H9 (cell line): ENCODE measurements around the gene PLEKHJ1. TPM values are rescaled to one million over a fixed set of nuclear protein-coding genes. Genes with fewer than 3 reads are reported as not detected.

ENCODE experiments used
- DNase-seq: peaks from one replicate; pipeline ENCODE4 v3.0.0-alpha.2; 2017
- H2AFZ ChIP-seq: one replicate; pipeline ENCODE4 v1.6.1; 2013; ENCODE audit warnings: mild to moderate bottlenecking, low read length, control low read depth, moderate library complexity
- H2AK5ac ChIP-seq: 2 replicates; pipeline ENCODE4 v1.6.1; 2013; ENCODE audit warnings: low read length, control low read depth, mixed read lengths; ENCODE audit not compliant: insufficient read length
- H2BK120ac ChIP-seq: one replicate; pipeline ENCODE4 v1.6.1; 2013; ENCODE audit warnings: low read depth, mild to moderate bottlenecking, low read length, control low read depth, inconsistent platforms; ENCODE audit not compliant: poor library complexity, severe bottlenecking
- H2BK12ac ChIP-seq: 2 replicates; pipeline ENCODE4 v1.6.1; 2013; ENCODE audit warnings: low read length, control low read depth, mixed read lengths, low read depth; ENCODE audit not compliant: insufficient read length
- H2BK15ac ChIP-seq: 2 replicates; pipeline ENCODE4 v1.6.1; 2013; ENCODE audit warnings: low read depth, low read length, control low read depth
- H2BK20ac ChIP-seq: one replicate; pipeline ENCODE4 v1.6.1; 2013; ENCODE audit warnings: low read depth, mild to moderate bottlenecking, low read length, control low read depth, inconsistent platforms; ENCODE audit not compliant: poor library complexity, severe bottlenecking
- H2BK5ac ChIP-seq: 2 replicates; pipeline ENCODE4 v1.6.1; 2013; ENCODE audit warnings: low read length, control low read depth, mixed read lengths; ENCODE audit not compliant: insufficient read length
- H3K14ac ChIP-seq: 2 replicates; pipeline ENCODE4 v1.6.1; 2013; ENCODE audit warnings: low read length, control low read depth; ENCODE audit not compliant: insufficient read depth
- H3K18ac ChIP-seq: 2 replicates; pipeline ENCODE4 v1.6.1; 2013; ENCODE audit warnings: low read depth, mild to moderate bottlenecking, mixed read lengths, low read length, control low read depth; ENCODE audit not compliant: insufficient read length
- H3K23ac ChIP-seq: 2 replicates; pipeline ENCODE4 v1.6.1; 2013; ENCODE audit warnings: low read length, control low read depth, mixed read lengths, low read depth; ENCODE audit not compliant: insufficient read length
- H3K23me2 ChIP-seq: 2 replicates; pipeline ENCODE4 v1.6.1; 2013; ENCODE audit warnings: low read depth, mild to moderate bottlenecking, mixed read lengths, low read length, control low read depth; ENCODE audit not compliant: insufficient read length, poor library complexity, severe bottlenecking
- H3K27ac ChIP-seq: 2 replicates; pipeline ENCODE4 v1.5.1; 2013; ENCODE audit warnings: low read length, control low read depth, mixed read lengths, low read depth; ENCODE audit not compliant: insufficient read length
- H3K27me3 ChIP-seq: 2 replicates; pipeline ENCODE4 v1.6.1; 2013; ENCODE audit warnings: low read length, control low read depth, inconsistent platforms; ENCODE audit not compliant: insufficient read depth
- H3K4ac ChIP-seq: 2 replicates; pipeline ENCODE4 v1.6.1; 2013; ENCODE audit warnings: low read depth, mild to moderate bottlenecking, control low read depth, inconsistent platforms, low read length, moderate library complexity
- H3K4me1 ChIP-seq: 2 replicates; pipeline ENCODE4 v1.6.1; 2013; ENCODE audit warnings: low read length, control low read depth, inconsistent platforms; ENCODE audit not compliant: insufficient read depth
- H3K4me2 ChIP-seq: 2 replicates; pipeline ENCODE4 v1.6.1; 2013; ENCODE audit warnings: low read length, control low read depth, mixed read lengths; ENCODE audit not compliant: insufficient read length, insufficient read depth
- H3K56ac ChIP-seq: 2 replicates; pipeline ENCODE4 v1.6.1; 2013; ENCODE audit warnings: low read depth, mild to moderate bottlenecking, mixed read lengths, low read length, control low read depth; ENCODE audit not compliant: insufficient read length
- H3K79me1 ChIP-seq: 2 replicates; pipeline ENCODE4 v1.6.1; 2013; ENCODE audit warnings: low read depth, mild to moderate bottlenecking, moderate library complexity, low read length, control low read depth, inconsistent platforms; ENCODE audit not compliant: insufficient read depth, poor library complexity, severe bottlenecking
- H3K79me2 ChIP-seq: 2 replicates; pipeline ENCODE4 v1.6.1; 2013; ENCODE audit warnings: low read length, control low read depth, inconsistent platforms; ENCODE audit not compliant: insufficient read depth
- H3K9ac ChIP-seq: 2 replicates; pipeline ENCODE4 v1.6.1; 2013; ENCODE audit warnings: low read length, control low read depth, mixed read lengths; ENCODE audit not compliant: insufficient read length; ENCODE audit errors: extremely low read depth
- H3K9me3 ChIP-seq: one replicate; pipeline ENCODE4 v1.6.1; 2013; ENCODE audit warnings: low read depth, low read length, inconsistent platforms; ENCODE audit not compliant: control insufficient read depth
- H3T11ph ChIP-seq: one replicate; pipeline ENCODE4 v1.6.1; 2013; ENCODE audit warnings: mild to moderate bottlenecking, low read length, control low read depth, inconsistent platforms
- H4K20me1 ChIP-seq: one replicate; pipeline ENCODE4 v1.6.1; 2013; ENCODE audit not compliant: control insufficient read depth, insufficient read length, insufficient read depth
- H4K5ac ChIP-seq: 2 replicates; pipeline ENCODE4 v1.6.1; 2013; ENCODE audit warnings: low read depth, mild to moderate bottlenecking, mixed read lengths, low read length, control low read depth; ENCODE audit not compliant: insufficient read length
- H4K8ac ChIP-seq: replicated peaks from 2 replicates; pipeline ENCODE4 v1.6.1; 2013; ENCODE audit warnings: low read length, control low read depth, mixed read lengths, low read depth; ENCODE audit not compliant: insufficient read length
- H4K91ac ChIP-seq: 2 replicates; pipeline ENCODE4 v1.6.1; 2013; ENCODE audit warnings: low read depth, mild to moderate bottlenecking, moderate library complexity, mixed read lengths, low read length, control low read depth; ENCODE audit not compliant: insufficient read length
- H3K27ac Mint-ChIP-seq, 3 experiments: 2 replicates in 2 of 3; 3 replicates in 1 of 3; pipeline ENCODE4 v1.8.0; 2020 to 2021; ENCODE audit warnings: mixed read lengths in 3 of 3, mild to moderate bottlenecking in 1 of 3, moderate library complexity in 1 of 3
- H3K27me3 Mint-ChIP-seq: 2 replicates; pipeline ENCODE4 v1.8.0; 2021; ENCODE audit warnings: low read depth, mild to moderate bottlenecking, moderate library complexity, mixed read lengths
- H3K36me3 Mint-ChIP-seq, 3 experiments: 2 replicates in 2 of 3; 3 replicates in 1 of 3; pipeline ENCODE4 v1.8.0; 2020 to 2021; ENCODE audit warnings: low read depth in 3 of 3, mixed read lengths in 3 of 3; ENCODE audit not compliant: insufficient read depth in 1 of 3
- H3K4me1 Mint-ChIP-seq, 2 experiments: 2 replicates each; pipeline ENCODE4 v1.8.0; 2020; ENCODE audit warnings: mixed read lengths in 2 of 2
- H3K4me3 Mint-ChIP-seq, 2 experiments: 2 replicates in 1 of 2; 3 replicates in 1 of 2; pipeline ENCODE4 v1.8.0; 2020 to 2021; ENCODE audit warnings: mild to moderate bottlenecking in 2 of 2, mixed read lengths in 2 of 2, moderate library complexity in 1 of 2
- H3K9me3 Mint-ChIP-seq, 2 experiments: 2 replicates in 1 of 2; 3 replicates in 1 of 2; pipeline ENCODE4 v1.8.0; 2020; ENCODE audit warnings: mild to moderate bottlenecking in 2 of 2, mixed read lengths in 2 of 2, moderate library complexity in 1 of 2
- WGBS: extraction: QIAGEN DNeasy Blood & Tissue Kit; methylation state at CpG from one replicate; pipeline ENCODE4 v1.1.7; 2013; ENCODE audit warnings: missing lambda C conversion rate, low lambda C conversion rate, mixed read lengths; ENCODE audit not compliant: insufficient read length; ENCODE audit errors: extremely low coverage; 5-methylcytosine and 5-hydroxymethylcytosine counted together
- total RNA-seq: library from RNA; stranded (reverse); gene quantifications from 2 replicates; pipeline ENCODE4 v1.2.1, GENCODE V29; 2021
- TF ChIP-seq, protein P1 (sequence below): fragments of 200-600 bp; sonication (generic); conservative IDR thresholded peaks from 3 replicates; pipeline ENCODE4 v1.8.0; 2021; ENCODE audit warnings: antibody characterized with exemption, mild to moderate bottlenecking

Gene PLEKHJ1
- total RNA-seq, 1 experiment from 2014 or later = 139 TPM

DNA sequence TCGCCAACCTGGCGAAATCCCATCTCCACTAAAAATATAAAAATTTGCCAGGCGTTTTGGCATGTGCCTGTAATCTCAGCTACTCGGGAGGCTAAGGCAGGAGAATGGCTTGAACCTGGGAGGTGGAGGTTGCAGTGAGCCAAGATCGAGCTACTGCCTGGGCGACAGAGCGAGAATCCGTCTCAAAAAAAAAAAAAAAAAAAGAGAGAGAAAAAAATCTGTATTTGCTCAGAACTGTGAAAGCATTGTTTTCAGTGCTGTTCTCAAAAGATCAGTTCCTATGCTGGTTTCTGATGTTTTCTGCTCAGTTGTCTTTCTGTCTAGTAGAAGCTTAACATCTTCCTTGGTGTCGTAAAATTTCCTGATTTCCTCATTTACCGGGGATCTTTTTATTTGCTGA, 3.0 kb upstream of the PLEKHJ1 start:
- Histone ChIP-seq H4K20me1 (peaks cover 2% of the 10 kb centered on the region), H2BK20ac (no peak overlapping the region), H3K27ac (no peak overlapping the region), H2AFZ (no peak overlapping the region), H2BK15ac (no peak overlapping the region), H2BK5ac (no peak overlapping the region), H3K23me2 (peaks cover 9% of the 10 kb centered on the region), H2BK120ac (no peak overlapping the region), H3K9me3 (no peaks in the 10 kb centered on the region), H3K23ac (no peak overlapping the region), H3K56ac (no peak overlapping the region), H2BK12ac (no peak overlapping the region), H3K14ac (no peak overlapping the region), H4K5ac (no peak overlapping the region), H3K9ac (peak overlapping the region; percentile 32), H3K79me1 (peaks cover 13% of the 10 kb centered on the region), H3K4me2 (peak overlapping the region; percentile 47), H3K4ac (no peak overlapping the region), H3K4me1 (peaks cover 4% of the 10 kb centered on the region; the same call in 1 of the 2 replicates), H3K18ac (no peak overlapping the region), H3T11ph (no peak overlapping the region), H4K91ac (no peak overlapping the region), H4K8ac (no peak overlapping the region), H3K27me3 (no peaks in the 10 kb centered on the region), H2AK5ac (no peak overlapping the region), H3K79me2 (peaks cover 55% of the 10 kb centered on the region)
- no CpG with 5 or more reads among the region's 10 CpGs for WGBS
- TF ChIP-seq, protein P1, sequence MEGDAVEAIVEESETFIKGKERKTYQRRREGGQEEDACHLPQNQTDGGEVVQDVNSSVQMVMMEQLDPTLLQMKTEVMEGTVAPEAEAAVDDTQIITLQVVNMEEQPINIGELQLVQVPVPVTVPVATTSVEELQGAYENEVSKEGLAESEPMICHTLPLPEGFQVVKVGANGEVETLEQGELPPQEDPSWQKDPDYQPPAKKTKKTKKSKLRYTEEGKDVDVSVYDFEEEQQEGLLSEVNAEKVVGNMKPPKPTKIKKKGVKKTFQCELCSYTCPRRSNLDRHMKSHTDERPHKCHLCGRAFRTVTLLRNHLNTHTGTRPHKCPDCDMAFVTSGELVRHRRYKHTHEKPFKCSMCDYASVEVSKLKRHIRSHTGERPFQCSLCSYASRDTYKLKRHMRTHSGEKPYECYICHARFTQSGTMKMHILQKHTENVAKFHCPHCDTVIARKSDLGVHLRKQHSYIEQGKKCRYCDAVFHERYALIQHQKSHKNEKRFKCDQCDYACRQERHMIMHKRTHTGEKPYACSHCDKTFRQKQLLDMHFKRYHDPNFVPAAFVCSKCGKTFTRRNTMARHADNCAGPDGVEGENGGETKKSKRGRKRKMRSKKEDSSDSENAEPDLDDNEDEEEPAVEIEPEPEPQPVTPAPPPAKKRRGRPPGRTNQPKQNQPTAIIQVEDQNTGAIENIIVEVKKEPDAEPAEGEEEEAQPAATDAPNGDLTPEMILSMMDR = no peak
- DNase-seq = no peak
- H3K27me3 Mint-ChIP-seq = no peaks in the 10 kb centered on the region; the same call in 1 of the 2 replicates
- H3K4me3 Mint-ChIP-seq = peak overlapping the region; percentile 96 to 97
- H3K36me3 Mint-ChIP-seq = peaks cover 18 to 58% (median 49%) of the 10 kb centered on the region in 3 experiments
- peaks cover 0 to 3% of the 10 kb centered on the region in 2 experiments; a peak in 1 of 5 replicates for H3K9me3 Mint-ChIP-seq
- H3K27ac Mint-ChIP-seq = peak overlapping the region in 2 of 3 experiments; percentile 58 to 74; a peak in 5 of 7 replicates
- H3K4me1 Mint-ChIP-seq = peaks cover 42 to 48% of the 10 kb centered on the region in 2 experiments
